AG09309 (cell line): ENCODE data around the gene LILRA5.
"Not testable (repeated sequence)": the region's sequence is repeated elsewhere in the genome, so short reads cannot be mapped to it uniquely, and the experiment has no call there.

Source experiments
- DNase-seq: peaks from one replicate; pipeline ENCODE4 v3.0.0-alpha.2; 2010; ENCODE audit warnings: low read depth
- H3K4me3 ChIP-seq: 2 replicates; pipeline ENCODE4 v1.5.1; 2011; ENCODE audit warnings: mild to moderate bottlenecking, low read depth, low read length, moderate library complexity; ENCODE audit not compliant: control insufficient read depth
- TF ChIP-seq, protein P1 (sequence below): IDR thresholded peaks from 2 replicates; pipeline ENCODE4 v1.5.1; 2011; ENCODE audit warnings: mild to moderate bottlenecking, low read depth, low read length, inconsistent platforms; ENCODE audit not compliant: insufficient read depth, control insufficient read depth; ENCODE audit errors: missing control alignments

LILRA5 gene

DNA sequence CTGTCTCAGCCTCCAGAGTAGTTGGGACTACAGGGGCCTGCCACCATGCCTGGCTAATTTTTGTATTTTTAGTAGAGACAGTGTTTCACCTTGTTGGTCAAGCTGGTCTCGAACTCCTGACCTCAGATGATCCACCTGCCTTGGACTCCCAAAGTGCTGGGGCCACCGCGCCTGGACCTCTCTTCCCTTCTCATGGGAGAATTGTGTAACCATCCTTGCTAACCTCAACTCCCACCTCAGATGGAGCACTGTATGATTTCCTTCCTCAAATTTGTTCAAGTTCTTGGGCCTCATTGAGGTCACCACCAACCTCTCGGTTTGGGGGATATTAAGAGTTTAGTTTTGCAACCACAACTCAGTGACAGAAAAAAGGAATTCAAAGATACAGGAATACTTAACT is 10.7 kb downstream of the LILRA5 start:
- TF ChIP-seq, protein P1, sequence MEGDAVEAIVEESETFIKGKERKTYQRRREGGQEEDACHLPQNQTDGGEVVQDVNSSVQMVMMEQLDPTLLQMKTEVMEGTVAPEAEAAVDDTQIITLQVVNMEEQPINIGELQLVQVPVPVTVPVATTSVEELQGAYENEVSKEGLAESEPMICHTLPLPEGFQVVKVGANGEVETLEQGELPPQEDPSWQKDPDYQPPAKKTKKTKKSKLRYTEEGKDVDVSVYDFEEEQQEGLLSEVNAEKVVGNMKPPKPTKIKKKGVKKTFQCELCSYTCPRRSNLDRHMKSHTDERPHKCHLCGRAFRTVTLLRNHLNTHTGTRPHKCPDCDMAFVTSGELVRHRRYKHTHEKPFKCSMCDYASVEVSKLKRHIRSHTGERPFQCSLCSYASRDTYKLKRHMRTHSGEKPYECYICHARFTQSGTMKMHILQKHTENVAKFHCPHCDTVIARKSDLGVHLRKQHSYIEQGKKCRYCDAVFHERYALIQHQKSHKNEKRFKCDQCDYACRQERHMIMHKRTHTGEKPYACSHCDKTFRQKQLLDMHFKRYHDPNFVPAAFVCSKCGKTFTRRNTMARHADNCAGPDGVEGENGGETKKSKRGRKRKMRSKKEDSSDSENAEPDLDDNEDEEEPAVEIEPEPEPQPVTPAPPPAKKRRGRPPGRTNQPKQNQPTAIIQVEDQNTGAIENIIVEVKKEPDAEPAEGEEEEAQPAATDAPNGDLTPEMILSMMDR = no peak
- no peak overlapping the region for H3K4me3 ChIP-seq
- DNase-seq = no peak

DNA sequence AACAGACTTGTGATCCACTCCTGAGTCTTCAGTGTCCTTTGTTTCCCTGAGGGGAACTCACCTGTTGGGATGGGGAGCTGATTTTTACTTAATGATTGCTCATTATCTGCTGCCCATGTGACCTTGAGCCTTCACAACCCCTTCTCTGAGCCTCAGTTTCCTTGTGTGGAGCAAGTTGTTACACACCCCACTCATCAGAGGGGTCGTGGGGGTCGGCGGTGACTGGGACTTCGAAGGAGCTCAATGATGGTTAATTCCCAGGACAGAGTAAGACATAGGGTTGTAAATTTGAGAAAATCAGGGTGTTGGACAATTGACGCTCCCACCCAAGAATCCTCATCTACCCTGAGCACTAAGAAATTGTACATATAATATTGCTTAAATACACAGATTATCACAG is 13.5 kb downstream of the LILRA5 start:
- DNase-seq = no peak
- no peak overlapping the region for H3K4me3 ChIP-seq
- TF ChIP-seq, protein P1 = no peak

DNA sequence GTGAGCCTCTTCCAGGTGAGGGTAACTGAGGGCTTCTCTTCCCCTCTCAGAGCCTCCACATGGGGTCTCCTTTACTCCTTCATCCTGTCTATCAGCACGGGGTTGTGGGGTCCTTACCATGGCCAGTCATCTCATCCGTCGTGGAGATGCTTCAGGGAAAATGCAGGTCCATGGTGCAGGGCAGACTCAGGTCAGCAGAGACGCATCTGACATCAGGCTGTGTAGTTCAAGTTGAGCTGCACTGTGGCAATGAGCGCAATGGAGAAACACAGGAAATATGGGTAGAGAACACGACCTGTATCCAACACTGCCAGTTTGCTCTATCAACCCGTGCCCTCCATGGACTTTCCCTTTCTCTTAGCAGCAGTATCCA is 13.9 kb downstream of the LILRA5 start:
- TF ChIP-seq, protein P1 = no peak
- H3K4me3 ChIP-seq = no peak overlapping the region
- no peak for DNase-seq

DNA sequence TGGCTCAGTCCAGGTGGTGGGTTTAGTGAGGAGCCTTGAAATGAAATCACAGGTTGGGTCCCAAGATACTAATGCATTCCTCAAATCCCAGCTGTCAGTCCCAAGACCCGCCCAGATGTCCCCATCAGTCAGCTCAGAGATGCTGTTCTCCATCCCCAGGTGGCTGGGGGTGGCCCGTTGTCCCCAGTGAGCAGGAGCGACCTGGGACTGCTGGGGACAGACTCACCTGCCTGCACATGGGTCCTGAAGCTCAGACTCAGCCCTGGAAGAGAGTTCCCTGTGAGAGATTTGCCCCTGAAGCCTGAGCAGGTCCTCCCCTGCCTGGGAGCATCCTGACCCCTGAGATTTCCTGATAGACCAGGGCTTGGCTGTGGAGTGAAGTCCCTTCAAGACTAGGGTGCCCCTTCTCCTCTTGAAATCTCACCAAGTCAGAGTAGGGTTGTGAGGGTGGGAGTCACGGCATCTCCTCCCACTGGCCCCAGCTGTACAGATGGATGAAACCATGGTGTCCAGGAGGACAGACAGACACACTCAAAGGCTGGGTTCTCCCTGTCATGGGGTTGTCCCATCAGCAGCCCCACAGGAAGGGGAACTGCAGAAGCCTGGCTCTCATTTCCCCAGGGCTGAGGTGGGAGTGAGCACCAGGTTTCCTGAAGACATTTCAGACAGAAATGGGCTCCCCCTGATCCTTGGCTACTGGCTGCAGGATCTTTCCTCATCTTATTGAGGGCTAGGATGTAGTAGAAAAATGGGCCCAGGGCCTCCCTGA is 14.4 kb downstream of the LILRA5 start:
- TF ChIP-seq, protein P1 = no peak
- H3K4me3 ChIP-seq = no peak overlapping the region
- DNase-seq = no peak

DNA sequence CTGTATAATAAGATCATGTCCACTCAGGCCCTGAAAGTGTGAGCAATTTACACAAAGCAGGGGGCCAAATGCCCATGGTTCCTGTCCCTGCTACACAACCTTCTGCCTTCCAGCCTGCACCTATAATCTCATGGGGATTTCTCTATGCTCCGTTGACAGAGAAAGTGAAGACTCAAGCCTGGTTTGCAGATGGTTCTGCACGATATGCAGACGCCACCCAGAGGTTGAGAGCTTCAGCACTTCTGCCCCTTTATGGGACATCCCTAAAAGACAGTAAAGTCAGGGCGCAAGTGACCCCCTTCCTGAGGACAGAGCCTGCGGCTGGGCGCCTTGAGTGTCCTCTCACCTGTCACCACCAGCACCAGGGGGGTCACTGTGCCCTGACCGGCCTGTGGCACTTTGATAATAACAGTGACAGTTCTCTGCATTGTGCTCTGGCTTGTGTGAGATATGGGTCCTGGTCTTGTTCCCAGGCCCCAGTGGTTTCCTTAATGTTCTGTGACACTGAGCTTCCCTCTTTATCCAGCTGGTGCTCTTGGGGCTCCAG is 15.1 kb downstream of the LILRA5 start:
- TF ChIP-seq, protein P1 = no peak
- no peak for DNase-seq
- H3K4me3 ChIP-seq = no peak overlapping the region

DNA sequence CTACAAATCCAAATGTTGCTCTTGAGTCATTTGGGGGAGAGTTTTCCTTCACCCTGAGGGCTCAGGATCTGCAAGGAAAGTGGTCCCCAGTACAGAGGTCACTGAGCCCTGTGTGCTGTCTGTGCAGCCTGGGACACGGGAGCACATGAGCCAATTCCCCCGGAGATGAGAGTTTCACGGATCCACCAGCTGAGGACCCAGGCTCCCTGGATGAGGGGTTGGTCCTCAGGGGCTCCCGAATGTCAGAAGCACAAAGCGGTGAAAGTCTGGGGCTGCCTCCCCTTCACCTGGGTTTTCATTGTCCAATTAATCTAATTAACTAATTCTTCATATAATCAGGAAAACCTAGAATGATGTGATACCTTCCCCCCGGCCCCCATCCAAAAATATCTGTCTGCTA is 18.4 kb downstream of the LILRA5 start:
- H3K4me3 ChIP-seq = no peak overlapping the region
- TF ChIP-seq, protein P1 = no peak
- no peak for DNase-seq

DNA sequence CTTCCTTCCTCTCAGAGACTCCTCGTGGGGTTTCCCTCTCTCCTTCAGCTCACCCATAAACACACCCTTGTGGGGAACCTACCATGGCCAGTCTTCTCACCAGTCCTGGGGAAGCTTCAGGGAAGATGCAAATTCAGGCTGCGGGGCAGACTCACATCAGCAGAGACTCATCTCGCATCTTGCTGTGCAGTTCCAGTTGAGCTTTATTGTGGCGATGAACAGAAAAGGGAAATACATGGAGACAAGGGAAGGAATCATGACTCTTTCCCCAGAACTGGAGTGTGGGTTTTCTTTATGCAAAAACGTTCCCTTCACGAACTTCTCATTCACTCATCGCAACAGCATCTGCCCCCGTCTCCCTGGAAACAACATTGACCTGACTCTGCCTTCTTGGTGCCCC is 23.8 kb downstream of the LILRA5 start:
- not testable (repeated sequence) for DNase-seq, H3K4me3 ChIP-seq
